ENCODE results near the gene CAB39. TPM values are rescaled to one million over a fixed set of nuclear protein-coding genes. Genes with fewer than 3 reads are reported as not detected.

CAB39 gene
- total and polyA plus RNA-seq, 10 donors = 24.4 to 120 (median 80.2) TPM

DNA sequence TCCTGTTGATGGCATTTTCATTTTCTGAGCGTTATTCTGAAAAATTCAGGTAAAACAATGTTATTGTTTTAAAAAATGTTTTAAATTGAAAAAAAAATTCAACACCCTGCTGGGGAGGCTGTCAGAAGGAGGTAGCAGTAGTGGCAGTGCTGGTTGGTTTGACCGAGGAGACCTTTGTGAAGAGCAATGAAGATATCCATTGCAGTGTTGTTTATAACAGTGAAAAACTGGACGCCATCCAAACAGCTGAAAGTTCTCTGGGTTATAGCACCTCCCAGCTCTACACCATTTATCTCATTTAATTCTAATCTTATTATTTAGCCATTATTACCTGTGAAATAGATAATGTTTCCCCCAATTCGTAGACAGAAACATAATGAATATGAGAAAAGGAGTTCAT is 139.5 kb downstream of the CAB39 start:
- Histone ChIP-seq H3K36me3 (no peaks in the 10 kb centered on the region), H3K4me1 (peaks cover 0 to 12% (median 8%) of the 10 kb centered on the region in 6 donors), H3K27me3 (replicated peaks in 1 of 7) (peaks cover 0 to 77% (median 9%) of the 10 kb centered on the region in 7 donors), H3K27ac (no peak overlapping the region), H3K9me3 (no peaks in the 10 kb centered on the region), H3K4me3 (no peak overlapping the region)
- DNase-seq = no peak
- intact Hi-C loops (cut with DNase I; ENCODE audit: low total_unique reads) = no loop called here
- 82 to 91% (median 86%) methylated on average over 4 of the region's 4 CpGs for WGBS, 5 donors
- no peak for TF ChIP-seq POLR2A (IDR thresholded peaks at IDR 0.05)
- TF ChIP-seq, protein P1, sequence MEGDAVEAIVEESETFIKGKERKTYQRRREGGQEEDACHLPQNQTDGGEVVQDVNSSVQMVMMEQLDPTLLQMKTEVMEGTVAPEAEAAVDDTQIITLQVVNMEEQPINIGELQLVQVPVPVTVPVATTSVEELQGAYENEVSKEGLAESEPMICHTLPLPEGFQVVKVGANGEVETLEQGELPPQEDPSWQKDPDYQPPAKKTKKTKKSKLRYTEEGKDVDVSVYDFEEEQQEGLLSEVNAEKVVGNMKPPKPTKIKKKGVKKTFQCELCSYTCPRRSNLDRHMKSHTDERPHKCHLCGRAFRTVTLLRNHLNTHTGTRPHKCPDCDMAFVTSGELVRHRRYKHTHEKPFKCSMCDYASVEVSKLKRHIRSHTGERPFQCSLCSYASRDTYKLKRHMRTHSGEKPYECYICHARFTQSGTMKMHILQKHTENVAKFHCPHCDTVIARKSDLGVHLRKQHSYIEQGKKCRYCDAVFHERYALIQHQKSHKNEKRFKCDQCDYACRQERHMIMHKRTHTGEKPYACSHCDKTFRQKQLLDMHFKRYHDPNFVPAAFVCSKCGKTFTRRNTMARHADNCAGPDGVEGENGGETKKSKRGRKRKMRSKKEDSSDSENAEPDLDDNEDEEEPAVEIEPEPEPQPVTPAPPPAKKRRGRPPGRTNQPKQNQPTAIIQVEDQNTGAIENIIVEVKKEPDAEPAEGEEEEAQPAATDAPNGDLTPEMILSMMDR (IDR thresholded peaks at IDR 0.05 in 8 of 11, conservative IDR thresholded peaks at IDR 0.05 in 3 of 11) = no peak
- no peak for TF ChIP-seq POLR2AphosphoS5 (IDR thresholded peaks at IDR 0.05)

DNA sequence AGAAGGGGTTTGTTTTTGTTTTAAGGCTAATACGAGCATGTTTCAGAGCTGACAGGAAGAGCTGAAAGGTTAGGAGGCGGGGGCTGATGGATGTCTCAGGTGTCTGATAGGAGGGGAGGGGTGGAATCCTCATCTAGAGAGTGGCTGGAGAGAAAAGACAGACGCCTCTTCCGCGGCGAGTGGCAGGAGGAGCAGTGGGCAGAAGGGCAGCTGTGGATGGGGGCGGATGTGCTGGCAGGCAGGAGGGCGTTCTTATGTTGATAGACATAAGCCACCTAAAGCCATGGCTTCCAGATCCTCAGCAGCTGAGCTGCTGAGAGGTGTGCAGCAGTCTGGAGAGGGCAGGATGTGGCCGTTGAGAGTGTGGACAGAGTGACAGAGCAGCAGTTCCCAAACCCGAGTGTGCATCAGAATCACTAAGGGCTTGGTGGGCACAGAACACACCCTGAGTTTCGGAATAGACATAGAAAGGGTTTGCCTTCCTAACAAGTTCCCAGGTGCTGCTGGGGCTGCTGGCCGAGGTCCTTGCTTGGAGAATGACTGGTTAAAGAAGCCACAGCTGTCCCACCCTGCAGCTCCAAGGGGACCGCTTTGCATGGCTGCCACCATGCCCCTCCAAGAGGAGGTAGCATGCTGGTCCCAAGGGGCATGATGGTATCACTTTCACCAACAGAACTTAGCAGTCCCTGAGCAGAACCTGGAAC is 149.1 kb downstream of the CAB39 start:
- no peak overlapping the region for H3K4me3 ChIP-seq
- H3K4me1 ChIP-seq = peaks cover 14 to 43% (median 27%) of the 10 kb centered on the region in 6 donors
- H3K9me3 ChIP-seq = no peaks in the 10 kb centered on the region
- no peak for DNase-seq
- 48 to 59% (median 53%) methylated on average over 12 to 13 of the region's 13 CpGs for WGBS, 5 donors
- no peak overlapping the region for H3K27ac ChIP-seq
- H3K27me3 ChIP-seq (replicated peaks in 1 of 7) = peaks cover 0 to 94% (median 13%) of the 10 kb centered on the region in 7 donors
- intact Hi-C loops (cut with DNase I; ENCODE audit: low total_unique reads) = no loop called here
- no peak for TF ChIP-seq POLR2A (IDR thresholded peaks at IDR 0.05)
- H3K36me3 ChIP-seq = no peaks in the 10 kb centered on the region

DNA sequence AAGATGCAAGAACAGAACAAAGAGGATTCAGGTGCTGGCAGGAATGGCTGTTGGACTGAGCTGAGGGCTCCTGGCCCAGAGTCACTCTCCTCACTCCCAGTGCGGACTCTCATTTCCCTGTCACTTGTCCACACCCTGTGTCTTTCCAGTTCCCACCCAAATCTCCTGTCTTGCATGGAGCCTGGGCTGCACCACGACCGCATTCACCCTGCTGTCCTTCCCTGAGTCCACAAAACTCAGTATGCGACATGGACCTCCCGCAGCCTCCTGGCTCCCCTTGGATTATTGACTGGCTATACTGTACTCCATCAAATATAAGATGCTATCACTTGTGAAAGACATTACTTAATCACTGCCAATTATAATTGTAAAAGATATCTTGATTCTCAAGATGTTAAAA is 149.7 kb downstream of the CAB39 start:
- Histone ChIP-seq H3K27ac (no peak overlapping the region), H3K36me3 (no peaks in the 10 kb centered on the region), H3K27me3 (replicated peaks in 1 of 7) (peaks cover 0 to 88% (median 13%) of the 10 kb centered on the region in 7 donors), H3K4me1 (peaks cover 20 to 49% (median 33%) of the 10 kb centered on the region in 6 donors), H3K9me3 (no peaks in the 10 kb centered on the region), H3K4me3 (no peak overlapping the region)
- no peak for DNase-seq
- TF ChIP-seq POLR2A (IDR thresholded peaks at IDR 0.05) = no peak
- TF ChIP-seq, protein P1 (IDR thresholded peaks at IDR 0.05 in 8 of 11, conservative IDR thresholded peaks at IDR 0.05 in 3 of 11) = no peak
- 86 to 97% (median 94%) methylated on average over 5 of the region's 5 CpGs for WGBS, 5 donors
- intact Hi-C loops (cut with DNase I; ENCODE audit: low total_unique reads) = no loop called here

DNA sequence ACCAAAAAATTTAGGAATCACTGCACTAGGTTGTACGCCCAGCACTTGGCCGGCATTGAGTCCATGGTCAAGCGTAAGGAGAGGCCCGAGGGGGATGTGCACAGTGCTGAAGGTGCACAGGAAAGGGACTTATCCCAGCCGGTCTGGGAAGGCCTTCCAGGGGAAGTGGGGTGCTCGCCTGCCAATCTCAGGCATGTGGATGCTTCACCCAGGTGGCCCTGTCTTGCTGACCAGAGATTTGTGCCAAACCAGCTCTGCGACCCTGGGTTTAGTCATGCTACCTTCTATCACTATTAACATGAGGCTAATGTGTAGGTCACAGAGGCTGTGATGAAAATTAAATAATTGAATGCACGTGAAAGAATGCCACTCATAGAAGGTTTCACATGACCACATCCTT is 150.4 kb downstream of the CAB39 start:
- intact Hi-C loops (cut with DNase I; ENCODE audit: low total_unique reads) = no loop called here
- no peak for TF ChIP-seq POLR2A (IDR thresholded peaks at IDR 0.05)
- TF ChIP-seq, protein P1 (IDR thresholded peaks at IDR 0.05 in 8 of 11, conservative IDR thresholded peaks at IDR 0.05 in 3 of 11) = no peak
- TF ChIP-seq POLR2AphosphoS5 (IDR thresholded peaks at IDR 0.05) = no peak
- peaks cover 24 to 57% (median 41%) of the 10 kb centered on the region in 6 donors for H3K4me1 ChIP-seq
- H3K9me3 ChIP-seq = no peaks in the 10 kb centered on the region
- H3K27me3 ChIP-seq (replicated peaks in 1 of 7) = peaks cover 0 to 81% (median 13%) of the 10 kb centered on the region in 7 donors
- no peaks in the 10 kb centered on the region for H3K36me3 ChIP-seq
- DNase-seq = no peak
- no peak overlapping the region for H3K27ac ChIP-seq
- H3K4me3 ChIP-seq = no peak overlapping the region
- WGBS, 5 donors = 66 to 83% (median 74%) methylated on average over 7 to 8 of the region's 8 CpGs

All from spleen (tissue), 11 donors.